Mesendoderm (in vitro differentiated cells): ENCODE measurements around the gene C17orf58.

ENCODE experiments used
- DNase-seq: peaks from one replicate; pipeline ENCODE4 v3.0.0; 2013
- H2AK5ac ChIP-seq: 2 replicates; pipeline ENCODE4 v1.6.1; 2013; ENCODE audit warnings: low read length, inconsistent platforms
- H2BK120ac ChIP-seq: 2 replicates; pipeline ENCODE4 v1.6.1; 2013; ENCODE audit warnings: low read depth, mild to moderate bottlenecking, low read length, moderate library complexity, mixed read lengths
- H2BK15ac ChIP-seq: replicated peaks from 2 replicates; pipeline ENCODE4 v1.6.1; 2013; ENCODE audit warnings: low read depth, mild to moderate bottlenecking, moderate library complexity
- H2BK5ac ChIP-seq: 2 replicates; pipeline ENCODE4 v1.6.1; 2013; ENCODE audit warnings: low read length, inconsistent platforms
- H3K18ac ChIP-seq: 2 replicates; pipeline ENCODE4 v1.6.1; 2013; ENCODE audit warnings: mild to moderate bottlenecking, low read length, mixed read lengths
- H3K23ac ChIP-seq: one replicate; pipeline ENCODE4 v1.6.1; 2013; ENCODE audit warnings: low read length
- H3K27ac ChIP-seq: 2 replicates; pipeline ENCODE4 v1.5.1; 2013; ENCODE audit warnings: low read depth, mild to moderate bottlenecking, inconsistent platforms, low read length, moderate library complexity
- H3K27me3 ChIP-seq: 2 replicates; pipeline ENCODE4 v1.6.1; 2013; ENCODE audit warnings: low read length, control low read depth, mild to moderate bottlenecking, inconsistent platforms; ENCODE audit not compliant: insufficient read depth, poor library complexity
- H3K36me3 ChIP-seq: 2 replicates; pipeline ENCODE4 v1.6.1; 2013; ENCODE audit warnings: low read length, inconsistent platforms; ENCODE audit not compliant: control insufficient read depth, insufficient read depth
- H3K4ac ChIP-seq: one replicate; pipeline ENCODE4 v1.6.1; 2013; ENCODE audit warnings: low read depth, mild to moderate bottlenecking, low read length, moderate library complexity
- H3K4me1 ChIP-seq: 2 replicates; pipeline ENCODE4 v1.6.1; 2013; ENCODE audit warnings: low read depth, low read length, inconsistent platforms; ENCODE audit not compliant: control insufficient read depth
- H3K4me2 ChIP-seq: 2 replicates; pipeline ENCODE4 v1.6.1; 2013; ENCODE audit warnings: low read length
- H3K4me3 ChIP-seq: 2 replicates; pipeline ENCODE4 v1.5.1; 2013; ENCODE audit warnings: mild to moderate bottlenecking, low read length
- H3K56ac ChIP-seq: one replicate; pipeline ENCODE4 v1.6.1; 2013; ENCODE audit warnings: low read length
- H3K79me1 ChIP-seq: 2 replicates; pipeline ENCODE4 v1.6.1; 2013; ENCODE audit warnings: low read length, inconsistent platforms
- H3K79me2 ChIP-seq: 2 replicates; pipeline ENCODE4 v1.6.1; 2013; ENCODE audit warnings: mild to moderate bottlenecking, low read length; ENCODE audit not compliant: control insufficient read depth, insufficient read depth
- H3K9ac ChIP-seq: 2 replicates; pipeline ENCODE4 v1.6.1; 2013; ENCODE audit warnings: low read length, inconsistent platforms
- H4K5ac ChIP-seq: one replicate; pipeline ENCODE4 v1.6.1; 2013; ENCODE audit warnings: low read length
- H4K8ac ChIP-seq: one replicate; pipeline ENCODE4 v1.6.1; 2013; ENCODE audit warnings: low read depth, mild to moderate bottlenecking, control low read depth, low read length, moderate library complexity
- WGBS: extraction: QIAGEN DNeasy Blood & Tissue Kit; methylation state at CpG from one replicate; pipeline ENCODE4 v1.1.7; 2013; ENCODE audit warnings: low lambda C conversion rate, missing lambda C conversion rate; ENCODE audit not compliant: insufficient coverage; ENCODE audit errors: extremely low coverage; 5-methylcytosine and 5-hydroxymethylcytosine counted together

The C17orf58 gene

DNA sequence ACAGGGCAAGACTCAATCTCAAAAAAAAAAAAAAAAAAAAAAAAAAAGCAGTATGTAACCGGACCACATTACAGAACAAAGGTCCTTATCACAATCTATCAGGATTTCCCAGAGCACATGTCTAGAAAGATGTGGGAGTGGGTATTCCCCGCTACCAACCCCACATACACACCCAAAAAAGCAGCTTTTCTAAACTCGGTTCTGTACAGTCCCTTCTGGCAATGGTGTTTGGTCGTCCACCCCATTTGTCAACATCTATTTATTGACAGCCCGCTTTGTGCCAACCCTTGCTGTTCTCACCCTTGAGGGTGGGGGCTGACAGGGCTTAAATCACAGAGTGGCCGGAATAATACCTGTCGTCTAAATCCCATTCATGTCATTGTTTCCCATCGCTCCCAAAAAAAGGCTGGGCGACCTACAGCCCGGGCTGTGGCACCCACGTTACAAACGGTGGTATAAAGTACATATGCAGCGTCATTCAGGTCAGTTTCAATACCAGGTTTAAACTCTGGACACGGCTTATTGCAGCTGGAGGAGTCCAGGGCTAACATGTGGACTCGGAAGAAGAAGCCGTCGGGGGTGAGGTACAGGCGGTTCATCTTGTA lies 3.6 kb downstream of the C17orf58 start:
- no CpG with 5 or more reads among the region's 18 CpGs for WGBS
- Histone ChIP-seq H3K18ac (peak overlapping the region; percentile 92), H3K27ac (peak overlapping the region; percentile 82), H3K56ac (peak overlapping the region; percentile 91), H2BK15ac (no peak overlapping the region), H4K8ac (no peak overlapping the region), H3K27me3 (peaks cover 2% of the 10 kb centered on the region), H3K4me1 (peaks cover 10% of the 10 kb centered on the region), H4K5ac (no peak overlapping the region), H3K9ac (peak overlapping the region; percentile 88), H2BK120ac (no peak overlapping the region), H2AK5ac (no peak overlapping the region), H3K79me1 (no peaks in the 10 kb centered on the region), H3K4me2 (peak overlapping the region; percentile 78), H3K4me3 (peak overlapping the region; percentile 82), H3K4ac (no peak overlapping the region), H3K79me2 (no peaks in the 10 kb centered on the region), H3K23ac (peak overlapping the region; percentile 97), H2BK5ac (no peak overlapping the region), H3K36me3 (no peaks in the 10 kb centered on the region)
- no peak for DNase-seq

DNA sequence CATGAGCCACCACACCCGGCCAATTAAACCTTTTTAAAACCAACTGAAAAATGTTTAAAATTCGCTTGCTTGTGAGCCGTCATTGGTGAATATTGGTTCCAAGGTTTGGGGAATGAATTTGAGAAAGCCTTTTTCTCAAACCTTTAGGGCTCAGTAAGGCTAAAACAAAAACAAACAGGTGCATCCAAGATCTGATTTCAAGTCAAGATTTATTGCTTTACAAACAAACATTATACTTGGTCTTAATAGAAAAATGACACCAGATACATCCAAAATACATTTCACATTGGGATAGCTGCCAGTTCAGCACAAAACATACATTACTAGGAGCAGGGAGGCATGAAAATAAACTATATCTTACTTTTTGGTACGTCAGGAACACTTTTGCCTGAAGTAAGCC lies 5.4 kb downstream of the C17orf58 start:
- no CpG with 5 or more reads among the region's 4 CpGs for WGBS
- Histone ChIP-seq H4K5ac (no peak overlapping the region), H2BK5ac (no peak overlapping the region), H3K23ac (no peak overlapping the region), H3K18ac (no peak overlapping the region), H3K4me3 (no peak overlapping the region), H2BK15ac (no peak overlapping the region), H3K27ac (no peak overlapping the region), H2AK5ac (no peak overlapping the region), H3K4ac (no peak overlapping the region), H3K4me2 (no peak overlapping the region), H3K79me1 (no peaks in the 10 kb centered on the region), H3K79me2 (no peaks in the 10 kb centered on the region), H3K4me1 (peaks cover 10% of the 10 kb centered on the region), H3K9ac (no peak overlapping the region), H3K56ac (no peak overlapping the region), H3K27me3 (peaks cover 2% of the 10 kb centered on the region), H2BK120ac (no peak overlapping the region), H3K36me3 (no peaks in the 10 kb centered on the region), H4K8ac (no peak overlapping the region)
- no peak for DNase-seq

DNA sequence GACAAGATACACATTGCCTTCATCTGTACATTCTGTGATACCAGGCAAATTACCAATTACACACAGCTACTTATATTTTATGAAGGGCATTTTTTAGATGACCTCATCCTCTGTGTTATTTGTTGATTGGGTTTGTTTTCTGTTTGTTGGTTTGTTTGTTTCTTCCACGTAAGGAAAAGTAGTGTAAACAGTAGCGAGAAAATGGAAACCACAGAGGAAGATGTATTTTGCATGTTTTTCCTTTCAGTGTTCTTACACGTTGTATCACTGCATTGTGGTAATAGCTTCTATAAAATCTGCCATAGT lies 12.9 kb downstream of the C17orf58 start:
- Histone ChIP-seq H3K23ac (no peak overlapping the region), H3K4me3 (no peak overlapping the region), H3K56ac (no peak overlapping the region), H2AK5ac (no peak overlapping the region), H3K36me3 (no peaks in the 10 kb centered on the region), H3K9ac (no peak overlapping the region), H2BK5ac (no peak overlapping the region), H2BK15ac (no peak overlapping the region), H4K8ac (no peak overlapping the region), H3K4me1 (no peaks in the 10 kb centered on the region), H3K4me2 (no peak overlapping the region), H4K5ac (no peak overlapping the region), H3K18ac (no peak overlapping the region), H3K27ac (no peak overlapping the region), H2BK120ac (no peak overlapping the region), H3K79me1 (no peaks in the 10 kb centered on the region), H3K79me2 (no peaks in the 10 kb centered on the region), H3K27me3 (no peaks in the 10 kb centered on the region), H3K4ac (no peak overlapping the region)
- no CpG with 5 or more reads among the region's 3 CpGs for WGBS
- DNase-seq: no peak

DNA sequence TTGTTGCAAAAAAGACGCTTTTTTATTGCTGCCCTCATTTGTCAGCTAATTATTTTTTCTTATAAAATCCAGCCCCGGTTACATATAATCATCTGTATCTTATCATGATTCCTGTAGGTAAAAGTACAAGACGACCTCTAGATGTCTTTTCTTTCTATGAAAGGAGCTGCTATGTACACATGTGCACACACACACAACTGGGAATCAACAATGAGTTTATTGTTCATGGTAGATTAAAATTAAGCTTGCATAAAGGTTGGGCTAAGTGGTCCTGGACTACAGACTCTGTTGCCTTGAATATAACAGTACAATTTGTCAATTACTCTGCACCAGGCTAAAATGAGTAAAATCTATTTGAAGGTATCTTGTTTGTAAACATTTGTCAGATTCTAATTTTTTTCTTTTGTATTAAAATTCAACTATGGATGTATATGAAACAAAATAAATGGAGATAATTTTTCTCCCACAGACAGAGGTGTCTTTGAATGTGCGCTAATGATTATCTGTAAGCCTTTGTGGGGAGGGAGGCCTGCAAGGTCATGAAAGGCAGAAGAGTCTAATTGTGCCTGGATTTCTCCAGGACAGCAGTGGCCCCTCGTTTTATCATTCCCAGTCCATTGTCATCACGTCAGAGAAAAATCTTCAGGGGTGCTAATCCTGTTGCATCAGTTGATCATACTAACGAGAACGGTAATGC lies 13.4 kb downstream of the C17orf58 start:
- no peak for DNase-seq
- Histone ChIP-seq H3K9ac (no peak overlapping the region), H3K4ac (no peak overlapping the region), H3K79me1 (no peaks in the 10 kb centered on the region), H3K56ac (no peak overlapping the region), H3K23ac (no peak overlapping the region), H2BK120ac (no peak overlapping the region), H3K27me3 (no peaks in the 10 kb centered on the region), H2BK5ac (no peak overlapping the region), H3K27ac (no peak overlapping the region), H4K5ac (no peak overlapping the region), H3K4me1 (no peaks in the 10 kb centered on the region), H2AK5ac (no peak overlapping the region), H3K79me2 (no peaks in the 10 kb centered on the region), H3K36me3 (no peaks in the 10 kb centered on the region), H2BK15ac (no peak overlapping the region), H3K4me3 (no peak overlapping the region), H3K18ac (no peak overlapping the region), H3K4me2 (no peak overlapping the region), H4K8ac (no peak overlapping the region)
- no CpG with 5 or more reads among the region's 8 CpGs for WGBS

DNA sequence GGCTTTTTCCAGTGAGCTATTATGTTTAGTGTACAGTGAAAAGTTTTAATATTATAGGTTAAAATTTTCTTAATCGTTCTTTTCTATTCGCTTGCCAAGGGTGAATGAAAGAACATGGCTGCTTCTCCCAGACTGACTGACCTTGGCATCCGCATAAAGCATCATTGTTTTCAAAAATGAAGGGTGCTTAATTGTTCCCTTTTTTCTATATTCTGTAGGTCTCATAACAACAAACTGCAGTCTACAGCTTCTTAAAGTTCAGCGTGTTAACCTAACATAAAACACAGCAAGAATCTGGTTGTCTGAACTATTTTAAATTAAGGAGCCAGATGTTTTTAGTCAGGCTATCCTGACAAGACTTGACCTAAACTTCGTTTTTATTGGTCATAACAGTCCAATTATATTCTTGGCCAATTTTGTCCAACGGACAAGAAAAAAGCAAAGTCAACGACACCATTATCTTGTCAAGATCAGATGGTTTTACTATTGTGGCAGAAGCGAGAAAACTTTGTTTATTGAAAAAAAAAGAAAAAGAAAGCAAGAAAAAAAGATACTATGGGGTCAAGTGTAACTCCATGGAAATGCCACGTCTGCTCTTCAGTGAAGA lies 14.1 kb downstream of the C17orf58 start:
- H2BK5ac ChIP-seq: no peak overlapping the region
- no peak overlapping the region for H4K8ac ChIP-seq
- H2BK120ac ChIP-seq: no peak overlapping the region
- no peaks in the 10 kb centered on the region for H3K36me3 ChIP-seq
- WGBS: no CpG with 5 or more reads among the region's 9 CpGs
- H3K18ac ChIP-seq: no peak overlapping the region
- H3K23ac ChIP-seq: no peak overlapping the region
- no peaks in the 10 kb centered on the region for H3K79me1 ChIP-seq
- no peak overlapping the region for H3K9ac ChIP-seq
- no peak overlapping the region for H3K27ac ChIP-seq
- H4K5ac ChIP-seq: no peak overlapping the region
- no peak overlapping the region for H3K4ac ChIP-seq
- no peak overlapping the region for H2BK15ac ChIP-seq
- no peaks in the 10 kb centered on the region for H3K79me2 ChIP-seq
- no peak overlapping the region for H2AK5ac ChIP-seq
- DNase-seq: no peak
- H3K4me2 ChIP-seq: no peak overlapping the region
- no peak overlapping the region for H3K56ac ChIP-seq
- no peaks in the 10 kb centered on the region for H3K27me3 ChIP-seq
- H3K4me1 ChIP-seq: no peaks in the 10 kb centered on the region
- H3K4me3 ChIP-seq: no peak overlapping the region
